Stimulated activated CD8-positive, alpha-beta memory T cell treated with anti-CD3 and anti-CD28 coated beads, Interleukin-15, amount 100 ng/mL, for 4 hours (primary cell): ENCODE data around the gene CORO6.

Source experiments
- DNase-seq, 2 donors: peaks; one replicate each; pipeline ENCODE4 v3.0.0-alpha.2; 2020; ENCODE audit warnings: low read depth in 2 of 2

The CORO6 gene

DNA sequence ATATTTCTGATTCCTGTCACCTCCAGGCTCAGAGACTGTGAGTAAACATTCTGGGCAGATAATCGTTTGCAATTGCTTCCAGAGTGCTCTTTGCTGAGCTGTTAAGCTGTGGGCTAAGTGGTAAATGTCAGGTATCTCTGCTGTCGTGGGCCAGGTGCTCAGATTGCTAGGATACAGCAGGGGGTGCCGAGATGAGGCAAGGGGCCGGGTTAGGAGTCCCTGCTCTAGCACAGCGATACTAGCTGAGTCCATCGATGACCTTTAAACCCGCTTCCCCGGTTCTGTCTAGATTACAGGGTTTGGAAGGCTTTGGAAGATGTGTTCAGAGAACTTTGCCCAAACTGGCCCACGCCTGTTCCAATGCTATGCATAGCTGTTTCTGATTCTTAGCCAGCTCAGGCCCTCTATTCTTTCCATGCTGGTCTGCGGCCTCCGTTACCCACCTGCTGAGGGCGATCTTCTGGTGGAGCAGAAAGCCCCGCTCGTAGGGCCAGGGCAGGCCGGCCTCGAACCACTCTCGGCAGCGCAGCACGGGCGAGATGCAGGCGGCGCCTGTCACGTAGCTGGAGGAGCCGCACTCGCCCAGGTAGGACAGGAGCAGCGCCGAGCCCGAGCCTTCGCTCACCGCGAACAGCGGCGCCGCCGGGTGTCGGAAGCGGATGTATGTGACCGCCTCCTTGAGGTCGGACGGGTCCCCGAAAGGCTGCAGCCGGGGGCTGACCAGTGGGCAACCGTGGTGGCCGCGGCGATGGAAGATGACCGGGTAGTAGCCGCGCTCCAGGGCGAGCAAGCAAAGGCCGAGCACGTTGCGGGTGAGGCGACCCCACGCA is 56.9 kb downstream of the CORO6 start:
- no peak for DNase-seq
